LNCAP (cell line): ENCODE results near the gene SH3BGRL2.

ENCODE experiments used
- CTCF ChIP-seq: fragments of 450-650 bp; IDR thresholded peaks from 2 replicates; pipeline ENCODE4 v1.5.1; 2017; ENCODE audit warnings: mild to moderate bottlenecking

SH3BGRL2 gene

GRCh38 chr6:79656134-79656533, 25.0 kb downstream of the SH3BGRL2 start:
- no peak for TF ChIP-seq CTCF

GRCh38 chr6:79657238-79657637, 26.1 kb downstream of the SH3BGRL2 start:
- TF ChIP-seq CTCF = no peak

GRCh38 chr6:79665725-79666551, 34.8 kb downstream of the SH3BGRL2 start:
- no peak for TF ChIP-seq CTCF

- TF ChIP-seq CTCF = no peak
These were observed 35.5 kb downstream of the SH3BGRL2 start for GRCh38 chr6:79666634-79667033.

GRCh38 chr6:79668381-79668780, 37.3 kb downstream of the SH3BGRL2 start:
- TF ChIP-seq CTCF = no peak

GRCh38 chr6:79669766-79670165, 38.6 kb downstream of the SH3BGRL2 start:
- TF ChIP-seq CTCF = no peak

GRCh38 chr6:79670789-79671188, 39.7 kb downstream of the SH3BGRL2 start:
- TF ChIP-seq CTCF = no peak
